GM12872 (cell line): ENCODE results near the gene SPNS3.

ENCODE experiments used
- CTCF ChIP-seq: IDR thresholded peaks from 3 replicates; pipeline ENCODE4 v1.5.1; 2011; ENCODE audit warnings: low read depth, mild to moderate bottlenecking, low read length, moderate library complexity; ENCODE audit not compliant: insufficient read depth

SPNS3 gene

GRCh38 chr17:4412933-4413831, 20.6 kb upstream of the SPNS3 start:
- peak; percentile 98 for TF ChIP-seq CTCF

- no peak for TF ChIP-seq CTCF
Measured at GRCh38 chr17:4417129-4417667, 16.5 kb upstream of the SPNS3 start.

- peak; percentile 95 for TF ChIP-seq CTCF
Measured at GRCh38 chr17:4420692-4421131, 13.0 kb upstream of the SPNS3 start.

- no peak for TF ChIP-seq CTCF
Measured at GRCh38 chr17:4422864-4423263, 10.9 kb upstream of the SPNS3 start.

GRCh38 chr17:4425398-4425797, 8.3 kb upstream of the SPNS3 start:
- no peak for TF ChIP-seq CTCF

GRCh38 chr17:4426499-4427208, 7.1 kb upstream of the SPNS3 start:
- no peak for TF ChIP-seq CTCF

- no peak for TF ChIP-seq CTCF
Measured at GRCh38 chr17:4427505-4427904, 6.2 kb upstream of the SPNS3 start.
